ENCODE data around the gene SAMD4A. TPM values are rescaled to one million over a fixed set of nuclear protein-coding genes. Genes with fewer than 3 reads are reported as not detected.
"Not testable (repeated sequence)": the region's sequence is repeated elsewhere in the genome, so short reads cannot be mapped to it uniquely, and the experiment has no call there.

Gene SAMD4A
- total RNA-seq, 1 donor from 2014 or later = 49.8 TPM

DNA sequence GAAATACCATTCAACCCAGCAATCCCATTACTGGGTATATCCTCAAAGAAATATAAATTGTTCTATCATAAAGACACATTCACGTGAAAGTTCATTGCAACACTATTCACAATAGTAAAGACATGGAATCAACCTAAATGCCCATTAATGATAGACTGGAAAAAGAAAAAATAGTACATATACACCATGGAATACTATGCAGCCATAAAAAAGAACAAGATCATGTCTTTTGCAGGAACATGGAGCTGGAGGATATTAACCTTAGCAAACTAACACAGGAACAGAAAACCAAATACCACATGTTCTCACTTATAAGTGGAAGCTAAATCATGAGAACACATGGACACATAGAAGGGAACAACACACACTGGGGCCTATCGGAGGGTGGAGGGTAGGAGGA is 234.6 kb downstream of the SAMD4A start:
- DNase-seq (ENCODE audit: low spot score) = not testable (repeated sequence)

DNA sequence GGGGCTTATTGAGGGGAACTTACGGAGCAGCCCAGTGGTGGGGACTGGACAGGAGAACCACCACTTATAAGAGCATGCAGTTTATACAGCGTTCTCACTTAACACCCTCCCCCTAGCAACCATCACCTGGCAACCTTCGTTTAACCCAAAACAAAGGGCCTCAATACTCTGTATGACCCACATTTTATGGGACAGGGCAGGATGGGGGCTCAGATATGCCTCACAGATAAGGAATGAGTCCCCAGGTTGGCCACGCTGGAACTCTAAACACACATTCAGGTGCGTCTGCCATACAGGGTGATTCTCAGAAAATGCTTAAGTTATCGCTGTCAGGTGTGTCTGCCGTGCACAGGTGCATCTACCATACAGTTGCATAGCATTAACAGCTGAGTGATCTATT is 236.5 kb downstream of the SAMD4A start:
- DNase-seq (ENCODE audit: low spot score) = no peak

DNA sequence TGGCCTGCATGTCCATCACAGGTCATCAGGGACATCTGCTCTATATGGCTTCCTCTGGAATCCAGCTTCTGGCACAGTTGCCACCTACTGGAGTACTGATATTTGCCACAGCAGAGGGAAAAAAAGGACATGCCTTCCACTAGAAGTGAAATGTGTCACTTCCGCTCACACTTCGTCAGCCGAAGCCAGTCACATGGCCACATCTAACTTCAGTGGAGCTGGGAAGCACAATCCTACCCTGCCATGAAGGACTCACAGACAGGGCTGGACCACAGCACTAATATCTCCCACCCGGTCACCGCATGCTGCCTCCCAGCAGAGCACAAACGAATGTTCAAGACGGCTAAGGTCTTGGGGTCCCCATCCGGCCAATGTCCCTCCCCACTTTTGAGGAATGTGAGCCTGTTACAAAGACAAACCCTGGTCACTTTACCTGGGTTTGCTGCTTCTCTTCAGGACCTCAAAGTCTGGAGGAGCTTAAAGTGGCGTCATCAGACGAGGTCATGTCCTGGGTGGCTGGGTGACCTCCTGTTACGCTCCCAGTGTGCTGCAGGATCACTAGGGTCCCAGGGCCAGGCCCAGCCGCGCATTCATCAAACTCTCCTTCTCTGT is 237.1 kb downstream of the SAMD4A start:
- DNase-seq (ENCODE audit: low spot score) = no peak

DNA sequence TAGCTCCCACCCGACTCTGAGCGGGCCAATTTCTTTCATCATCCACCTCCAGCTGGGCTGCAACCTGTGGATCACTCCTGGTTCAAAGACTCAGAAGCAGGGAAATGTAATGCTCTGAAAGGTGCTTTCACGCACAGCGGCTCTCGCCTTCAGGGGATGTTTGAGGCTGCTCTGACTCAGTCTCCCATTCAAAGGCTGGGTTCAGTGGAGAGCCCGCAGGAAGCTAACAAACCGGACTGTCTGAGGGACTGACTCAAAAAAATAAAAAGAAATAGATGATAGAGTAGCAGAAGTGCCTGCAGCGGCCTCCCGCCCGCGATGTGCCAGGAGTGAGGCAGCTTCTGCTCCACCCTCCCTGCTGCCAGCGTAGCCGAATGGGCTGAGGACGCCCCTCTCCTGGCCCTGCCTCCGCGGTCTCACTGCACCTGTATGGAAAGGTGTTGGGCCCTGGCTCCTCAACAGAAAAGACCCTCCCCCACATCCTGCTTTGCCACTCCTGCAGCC is 237.7 kb downstream of the SAMD4A start:
- no peak for DNase-seq (ENCODE audit: low spot score)

DNA sequence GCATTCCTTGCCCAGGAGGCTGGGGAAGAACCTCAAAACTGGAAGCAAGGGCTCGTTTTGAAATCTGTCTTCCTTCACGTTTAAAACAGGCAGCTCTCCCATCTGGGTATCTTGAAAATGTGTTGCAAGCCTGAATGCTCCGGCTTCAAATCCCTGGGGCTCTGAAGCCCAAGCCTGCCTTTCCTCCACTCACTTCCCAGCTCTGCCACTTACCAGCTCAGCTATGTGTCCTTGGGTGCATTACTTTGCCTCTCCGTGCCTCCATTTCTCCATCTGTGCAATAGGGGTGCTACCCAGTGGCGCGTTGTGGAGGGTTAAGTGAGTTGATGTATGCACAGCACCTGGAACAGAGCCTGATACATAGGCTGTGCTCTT is 238.1 kb downstream of the SAMD4A start:
- no peak for DNase-seq (ENCODE audit: low spot score)

DNA sequence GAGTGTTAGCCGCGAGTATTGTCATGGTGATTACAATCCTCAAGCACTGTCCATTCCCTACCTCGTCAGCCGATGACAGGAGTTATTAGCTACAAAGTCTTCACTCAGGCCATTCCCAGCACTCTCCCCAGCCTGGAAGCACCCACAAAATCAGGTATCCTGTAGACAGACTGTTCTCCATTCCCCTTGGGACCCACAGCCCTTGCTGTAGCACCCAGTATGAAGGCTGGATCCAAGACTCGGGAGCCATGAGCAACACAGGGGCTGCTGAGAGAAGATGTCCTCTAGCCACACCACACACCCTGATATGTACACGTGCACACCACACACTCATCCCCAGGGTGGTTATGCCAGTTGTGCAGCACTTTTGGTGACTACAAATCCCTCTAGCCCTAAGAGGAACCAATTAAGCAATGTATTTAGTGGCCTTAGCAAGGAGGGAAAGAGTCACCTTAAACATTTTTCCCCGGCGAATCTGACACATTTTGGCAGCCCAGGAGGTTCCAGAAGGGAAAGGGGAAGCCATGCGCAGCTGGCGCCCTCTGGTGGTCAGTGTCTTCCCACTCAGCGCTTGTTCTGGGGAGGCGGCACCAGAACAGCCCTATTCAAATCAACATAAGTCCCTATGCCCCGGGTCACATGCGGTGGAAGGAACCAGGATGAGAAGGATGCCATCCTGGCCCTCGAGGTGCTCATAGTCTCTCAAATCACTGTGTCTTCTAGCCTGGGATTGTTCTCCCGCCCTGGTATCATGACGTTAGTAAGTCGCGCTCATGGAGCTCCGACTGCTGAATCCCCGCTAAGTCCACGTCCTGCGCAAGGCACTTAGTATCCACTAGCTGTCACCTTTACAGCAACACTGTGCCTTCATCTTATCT is 238.8 kb downstream of the SAMD4A start:
- DNase-seq (ENCODE audit: low spot score) = peak; percentile 69

DNA sequence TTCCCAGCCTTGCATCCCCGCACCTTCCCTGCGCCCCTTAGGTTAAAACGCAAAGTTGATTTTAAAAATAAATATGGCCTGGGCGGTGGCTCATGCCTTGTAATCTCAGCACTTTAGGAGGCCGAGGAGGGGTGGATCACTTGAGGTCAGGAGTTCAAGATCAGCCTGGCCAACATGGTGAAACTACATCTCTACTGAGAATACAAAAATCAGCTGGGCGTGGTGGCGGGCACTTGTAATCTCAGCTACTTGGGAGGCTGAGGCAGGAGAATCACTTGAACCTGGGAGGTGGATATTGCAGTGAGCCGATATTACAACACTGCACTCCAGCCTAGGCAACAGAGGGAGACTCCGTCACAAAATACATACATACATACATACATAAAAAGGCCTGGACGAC is 239.7 kb downstream of the SAMD4A start:
- no peak for DNase-seq (ENCODE audit: low spot score)

DNA sequence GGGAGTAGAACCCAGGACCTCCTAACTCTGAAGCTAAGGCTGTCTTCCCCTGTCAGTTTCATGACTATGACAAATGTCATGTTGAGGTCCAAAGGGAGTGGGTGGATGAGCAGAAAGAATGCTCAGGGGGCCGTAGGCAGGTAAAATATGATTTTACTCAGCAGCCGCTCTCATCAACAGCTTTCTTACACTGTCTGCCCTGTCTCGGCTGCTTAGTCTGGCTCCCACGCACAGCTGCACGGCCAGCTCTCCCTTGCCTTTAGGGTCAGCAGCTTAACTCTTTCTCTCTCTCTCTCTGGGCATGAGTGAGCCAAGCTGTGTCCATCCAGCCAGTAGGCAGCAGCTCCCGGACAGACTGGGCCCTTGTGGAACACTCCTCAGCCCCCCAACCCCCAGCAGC is 240.5 kb downstream of the SAMD4A start:
- no peak for DNase-seq (ENCODE audit: low spot score)

DNA sequence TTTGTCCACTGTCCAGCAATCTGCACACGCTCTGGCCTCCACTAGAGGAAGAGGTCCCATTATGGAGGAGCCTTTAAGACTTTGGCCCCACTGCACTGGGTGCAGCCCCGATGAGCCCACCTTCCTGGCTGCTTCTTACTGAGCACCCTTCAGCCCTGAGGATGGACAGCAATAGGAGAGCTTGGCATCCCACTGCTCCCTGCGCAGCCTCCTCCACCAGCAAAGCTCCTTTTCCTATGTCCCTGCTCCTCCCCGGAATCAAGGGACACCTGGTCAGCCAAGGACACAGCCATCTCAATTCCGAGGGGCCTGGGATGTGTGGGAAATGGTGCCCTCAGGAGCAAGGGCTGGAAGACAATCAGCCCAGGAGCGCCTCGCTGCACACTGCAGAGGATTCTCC is 241.0 kb downstream of the SAMD4A start:
- DNase-seq (ENCODE audit: low spot score) = no peak

DNA sequence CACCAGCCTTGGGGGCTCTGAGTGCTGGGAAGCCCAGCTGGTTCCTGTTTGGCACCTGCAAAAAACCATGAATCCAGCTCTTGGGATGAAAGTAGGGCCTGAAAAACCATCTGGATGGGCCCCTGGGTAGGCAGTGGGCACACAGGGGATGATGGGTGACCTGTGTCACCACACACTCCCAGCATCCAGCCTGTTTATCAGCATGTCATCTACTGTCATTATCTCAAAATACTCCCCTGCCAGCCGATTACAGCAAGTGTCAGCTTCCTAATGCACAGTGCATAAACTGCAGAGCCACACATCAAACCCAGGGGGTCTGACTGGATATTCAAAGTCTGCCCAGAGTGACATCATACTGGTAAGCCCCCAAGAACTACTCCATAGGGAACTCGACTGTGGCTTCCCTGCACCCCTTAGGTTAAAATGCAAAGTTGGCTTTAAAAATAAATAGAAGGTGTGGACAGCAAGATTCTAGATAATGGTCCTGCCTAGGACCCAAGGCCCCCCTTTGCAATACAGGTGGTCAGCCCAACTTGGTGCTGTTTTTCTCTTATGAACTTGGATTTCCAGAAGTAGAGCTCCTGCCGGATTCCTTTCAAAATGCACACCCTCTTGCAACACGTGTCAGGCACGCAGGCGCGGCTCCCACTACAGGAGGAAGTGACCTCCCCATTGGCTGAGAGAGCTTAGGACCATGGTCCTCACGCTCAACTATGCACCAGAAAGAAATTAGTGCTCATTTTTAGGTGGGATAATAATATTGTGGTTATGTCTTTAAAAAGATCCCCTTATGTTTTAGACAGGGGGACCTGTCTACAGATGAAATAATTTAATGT is 241.6 kb downstream of the SAMD4A start:
- DNase-seq (ENCODE audit: low spot score) = no peak

DNA sequence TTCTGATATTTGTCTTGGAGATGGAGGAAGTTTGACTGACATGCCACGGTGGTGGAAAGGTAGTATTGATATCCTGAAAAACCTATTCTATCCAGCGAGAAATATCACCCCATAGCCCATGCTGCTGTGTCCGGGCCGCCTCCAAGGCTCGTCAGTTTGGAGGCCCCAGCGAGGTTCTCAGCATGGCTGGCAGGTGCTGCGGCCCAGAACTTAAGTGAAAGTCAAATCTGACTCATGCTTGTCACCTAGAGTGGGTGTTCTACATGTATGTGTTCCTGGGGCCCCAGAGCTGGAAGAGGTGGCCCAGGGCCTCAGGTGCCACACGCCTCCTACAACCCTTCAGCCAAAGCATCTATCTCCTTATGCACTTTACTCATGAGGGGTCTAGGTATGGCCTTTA is 242.8 kb downstream of the SAMD4A start:
- no peak for DNase-seq (ENCODE audit: low spot score)

DNA sequence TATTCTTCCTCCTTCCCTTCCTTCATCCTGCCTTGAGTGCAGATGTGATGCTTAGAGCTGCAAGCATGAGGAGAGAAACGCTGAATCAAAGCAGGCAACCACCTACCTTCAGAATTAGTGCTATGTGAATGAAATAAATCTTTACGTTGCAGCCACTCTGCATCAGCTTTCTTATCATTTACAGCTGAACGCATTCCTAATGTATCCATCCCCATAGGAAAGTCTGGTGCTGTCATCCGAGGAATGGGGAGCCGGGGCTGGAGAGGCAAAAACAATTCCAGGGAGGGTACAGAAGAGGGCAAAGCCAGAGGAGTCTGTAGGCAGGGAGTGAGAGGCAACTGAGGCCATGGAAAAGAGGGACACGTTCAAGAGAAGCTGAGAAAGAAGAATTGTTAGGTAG is 245.7 kb downstream of the SAMD4A start:
- DNase-seq (ENCODE audit: low spot score) = no peak

DNA sequence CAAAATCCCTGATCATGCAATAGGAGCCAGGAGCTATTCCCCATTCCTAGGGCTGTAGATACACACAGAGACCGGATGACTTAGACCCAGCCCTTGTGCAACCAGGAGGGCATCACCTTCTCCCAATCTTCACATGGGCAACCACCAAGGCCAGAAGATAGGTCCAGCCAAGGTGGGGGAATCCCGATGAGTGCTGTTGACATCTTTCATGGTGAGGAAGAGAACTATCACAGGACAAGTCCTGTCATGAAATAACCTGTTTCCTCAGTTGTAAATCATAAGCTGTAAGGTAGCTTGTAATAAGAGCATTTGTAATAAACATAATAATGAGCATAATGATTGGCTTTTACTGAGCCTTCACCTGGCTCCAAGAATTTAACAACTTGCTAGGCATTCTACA is 246.2 kb downstream of the SAMD4A start:
- DNase-seq (ENCODE audit: low spot score) = no peak

DNA sequence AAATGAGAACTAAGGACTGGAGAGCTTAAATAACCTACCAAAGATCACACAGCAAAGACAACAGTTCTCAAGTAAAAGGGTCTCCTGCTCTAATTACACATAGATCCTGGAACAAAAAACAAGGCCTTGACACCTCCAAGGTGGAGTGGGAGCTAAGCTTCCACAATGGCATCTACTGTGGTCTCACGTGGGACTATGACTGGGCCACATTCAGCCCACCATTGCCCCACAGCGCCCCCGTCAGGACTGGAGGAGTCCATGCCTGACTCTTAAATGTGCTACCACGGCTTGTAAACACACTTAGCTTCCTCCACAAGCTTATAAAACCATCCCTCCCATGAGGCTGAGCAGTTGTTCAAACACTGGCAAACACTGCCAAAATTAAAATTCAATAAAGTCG is 247.1 kb downstream of the SAMD4A start:
- DNase-seq (ENCODE audit: low spot score) = no peak

DNA sequence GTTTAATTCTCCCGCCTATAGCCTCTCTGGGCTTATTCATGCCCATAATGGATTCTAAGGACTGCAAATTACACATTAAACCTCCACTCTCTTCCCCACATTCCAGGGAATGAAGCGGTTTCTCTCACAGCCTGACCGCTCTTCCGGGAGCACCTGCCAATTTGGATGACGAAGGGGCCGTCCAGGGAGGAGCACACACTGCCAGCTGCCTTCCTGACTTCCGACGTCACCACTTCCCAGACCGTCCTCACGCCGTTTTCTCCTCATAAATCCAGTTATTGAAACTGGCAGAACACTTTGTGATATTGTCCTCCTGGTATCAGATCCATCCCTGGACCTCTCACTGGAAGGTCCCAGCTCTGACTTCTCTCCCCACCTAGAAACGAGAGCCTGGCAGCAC is 248.1 kb downstream of the SAMD4A start:
- no peak for DNase-seq (ENCODE audit: low spot score)

DNA sequence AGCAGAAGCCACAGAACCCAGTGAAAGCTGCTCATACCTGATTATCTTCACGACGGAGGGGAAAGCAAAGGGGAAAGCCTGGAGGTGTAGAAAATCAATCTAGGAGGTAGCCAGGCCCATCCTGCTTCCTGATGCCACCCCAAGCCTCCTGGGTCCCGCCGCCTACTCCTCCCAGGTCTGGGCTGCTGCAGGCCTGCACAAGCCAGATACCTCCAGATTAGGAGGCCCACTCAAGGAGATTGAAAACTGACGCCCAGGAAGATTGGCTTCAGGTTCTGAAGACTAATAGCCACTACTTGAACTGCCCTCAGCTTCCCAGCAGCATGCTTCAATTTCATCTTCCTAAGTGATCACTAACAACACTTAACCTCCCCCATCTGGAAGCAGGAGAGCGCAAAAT is 248.6 kb downstream of the SAMD4A start:
- no peak for DNase-seq (ENCODE audit: low spot score)

DNA sequence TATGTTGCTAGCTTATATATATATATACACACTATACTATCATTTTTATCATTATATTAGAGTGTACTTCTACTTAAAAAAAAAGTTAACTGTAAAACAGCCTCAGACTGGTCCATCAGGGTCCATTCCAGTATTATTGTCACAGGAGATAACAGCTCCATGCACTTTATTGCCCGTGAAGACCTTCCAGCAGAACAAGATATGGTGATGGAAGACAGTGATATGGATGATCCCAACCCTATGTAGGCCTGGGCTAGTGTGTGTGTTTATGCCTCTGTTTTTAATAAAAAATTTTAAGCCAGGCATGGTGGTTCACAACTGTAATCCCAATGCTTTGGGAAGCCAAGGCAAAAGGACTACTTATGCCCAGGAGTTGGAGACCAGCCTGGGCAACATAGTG is 249.5 kb downstream of the SAMD4A start:
- DNase-seq (ENCODE audit: low spot score) = no peak

DNA sequence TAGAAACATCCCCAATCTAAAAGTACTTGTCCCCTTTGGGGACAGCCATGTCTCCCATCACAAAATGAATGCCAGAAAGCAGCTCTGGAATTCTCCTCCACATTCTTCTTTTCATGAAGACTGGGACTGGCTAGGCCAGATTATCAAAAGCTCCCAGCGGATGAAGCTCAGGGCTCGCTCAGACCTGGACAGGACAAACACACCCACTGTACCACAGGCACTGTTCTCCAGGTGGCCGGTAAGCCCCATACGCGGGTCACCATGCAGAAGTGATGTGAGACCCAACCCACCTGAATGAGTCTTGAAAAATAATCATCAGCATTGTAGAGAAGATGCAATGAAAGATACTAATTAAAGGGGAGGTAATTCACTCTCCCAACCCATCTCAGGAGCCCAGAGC is 250.6 kb downstream of the SAMD4A start:
- DNase-seq (ENCODE audit: low spot score) = no peak

DNA sequence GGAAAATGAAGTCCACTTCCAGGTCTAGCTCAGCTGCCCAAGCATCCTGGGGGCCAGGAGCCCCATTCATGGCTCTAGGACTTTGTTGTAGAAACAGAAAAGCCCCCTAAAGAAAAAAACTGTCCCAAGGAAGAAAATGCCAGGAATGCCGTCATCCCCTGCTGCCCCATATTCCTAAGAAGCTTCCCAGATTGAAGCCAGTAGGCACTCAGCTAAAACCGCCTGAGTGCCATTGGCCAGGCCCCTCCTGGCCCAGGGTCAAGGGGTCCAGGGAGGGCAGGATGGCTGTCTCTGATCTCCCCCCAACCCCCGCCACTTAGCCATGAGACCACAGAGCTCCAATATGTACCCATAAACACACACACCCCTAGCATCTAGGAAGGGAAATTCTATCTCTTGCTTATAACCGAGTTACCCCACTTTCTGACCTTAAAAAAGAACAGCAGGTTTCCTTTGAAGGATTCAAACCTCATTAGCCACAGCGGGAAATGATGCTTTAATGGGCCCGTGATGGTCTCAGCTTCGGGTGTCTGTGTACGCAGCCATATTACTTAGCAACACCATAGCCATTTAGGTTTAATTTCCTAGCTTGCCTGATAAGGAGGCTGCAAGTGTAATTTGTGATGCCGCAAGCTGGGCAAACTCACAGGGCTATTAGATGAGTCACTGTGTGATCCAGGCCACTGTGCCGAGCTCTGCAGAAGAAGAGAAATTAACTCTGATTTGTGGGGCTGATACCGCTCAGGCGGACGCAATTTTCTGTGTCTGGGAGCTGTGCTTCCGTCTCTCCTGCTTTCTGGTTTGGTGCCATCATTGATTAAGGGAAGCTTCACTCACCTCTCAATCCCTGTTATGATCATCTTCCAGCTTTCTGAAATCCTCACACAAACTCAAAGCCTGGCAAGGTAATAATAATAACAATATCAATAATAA is 251.5 kb downstream of the SAMD4A start:
- DNase-seq (ENCODE audit: low spot score) = no peak

DNA sequence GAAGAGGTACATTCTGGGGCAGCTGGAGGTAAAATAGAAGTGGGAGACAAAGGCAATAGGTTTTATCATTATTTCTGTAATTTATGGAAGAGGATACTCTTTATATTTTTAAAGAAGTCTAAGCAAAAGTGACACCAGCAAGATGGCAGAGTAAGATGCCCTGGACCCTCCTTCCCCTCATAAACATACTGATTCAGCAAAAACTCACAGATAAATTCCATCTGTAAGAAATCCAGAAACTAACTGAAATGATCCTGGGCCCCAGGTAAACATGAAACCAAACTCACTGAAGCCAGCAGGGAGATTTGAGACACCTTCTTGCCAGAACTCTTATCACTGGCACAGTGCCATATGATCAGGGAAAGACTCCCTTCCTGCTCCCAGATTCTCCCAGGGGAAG is 255.8 kb downstream of the SAMD4A start:
- no peak for DNase-seq (ENCODE audit: low spot score)

Measured in mucosa of gallbladder (tissue), 1 donor.